Measurements from ENCODE around the gene TEX22. TPM values are rescaled to one million over a fixed set of nuclear protein-coding genes. Genes with fewer than 3 reads are reported as not detected.

The TEX22 gene
- total RNA-seq, 1 experiment from 2014 or later: 0.41 TPM

- in situ Hi-C loops (cut with HindIII; ENCODE audit: low sequenced_read_pairs): no loop called here
- no peak for DNase-seq (ENCODE audit: low spot score)
Measured at GRCh38 chr14:105446971-105447370, 48.6 kb downstream of the TEX22 start.

DNA sequence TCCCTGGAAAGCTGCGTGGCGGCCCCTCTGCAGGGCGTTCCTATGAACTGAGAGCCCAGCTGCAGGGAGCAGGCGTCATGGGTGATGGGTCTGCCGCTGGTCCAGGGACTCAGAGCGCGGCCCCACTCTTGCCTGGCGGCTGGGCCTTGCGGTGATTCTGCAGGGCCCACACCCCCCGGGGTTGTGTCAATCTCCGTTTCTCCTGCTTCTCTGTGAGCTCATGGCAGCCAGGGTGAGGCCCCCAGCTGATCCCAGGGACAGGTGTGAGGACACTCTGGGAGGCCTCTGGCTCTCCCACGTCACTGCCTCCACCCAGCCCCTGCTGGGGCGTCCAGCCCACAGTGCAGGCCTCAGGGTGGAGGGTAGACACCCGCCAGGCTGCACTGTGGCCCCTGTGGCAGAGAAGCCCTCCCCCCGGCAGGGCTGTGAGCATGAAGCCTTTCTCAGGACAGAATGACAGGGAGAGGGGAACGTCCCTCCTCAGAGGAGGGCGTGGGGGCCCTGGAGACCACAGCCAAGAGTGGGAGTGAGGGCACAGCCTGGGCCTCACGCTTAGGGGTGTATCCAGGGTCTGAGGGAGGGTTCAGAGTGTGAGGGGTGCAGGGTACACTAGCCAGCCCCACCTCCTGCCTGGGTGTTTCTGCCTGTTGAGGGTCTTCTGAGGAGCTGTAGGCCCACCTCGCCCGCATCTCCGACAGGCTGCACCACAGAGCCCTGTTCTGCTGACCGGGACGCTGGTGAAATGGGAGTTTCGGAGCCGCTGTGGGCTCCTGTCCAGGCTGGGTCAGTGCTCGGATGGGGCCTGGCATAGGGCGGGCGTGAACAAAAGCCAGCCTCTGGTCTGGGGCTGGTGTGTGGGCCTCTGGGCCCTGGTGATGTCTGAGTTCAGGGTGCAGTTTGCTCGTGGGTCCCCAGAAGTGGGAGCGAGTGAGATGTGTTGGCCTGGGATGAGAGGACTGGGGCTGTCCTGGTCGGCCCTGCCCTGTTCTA is 49.6 kb downstream of the TEX22 start:
- no peak for DNase-seq (ENCODE audit: low spot score)
- in situ Hi-C loops (cut with HindIII; ENCODE audit: low sequenced_read_pairs): no loop called here

DNA sequence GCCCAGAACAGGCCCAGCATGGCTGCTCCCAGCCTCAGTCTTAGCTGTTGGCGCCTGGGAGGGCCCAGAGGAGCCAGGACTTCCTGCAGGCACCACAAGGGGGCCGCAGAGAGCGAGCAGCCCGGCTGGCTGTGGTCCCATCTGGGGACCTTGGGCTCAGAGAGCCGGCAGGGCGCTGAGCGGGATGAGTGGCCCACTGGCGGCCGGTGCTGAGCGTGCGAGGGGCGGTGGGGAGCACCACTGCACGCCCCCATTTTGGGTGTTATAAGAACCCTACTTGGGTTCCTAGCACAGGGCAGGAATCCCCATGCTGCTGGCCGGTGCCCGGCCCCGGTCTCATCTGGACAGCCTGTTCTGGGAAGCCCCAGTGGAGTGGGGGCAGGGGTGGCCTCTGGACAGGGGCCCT is 50.4 kb downstream of the TEX22 start:
- peak; percentile 66 for DNase-seq (ENCODE audit: low spot score)

GRCh38 chr14:105449276-105450122 is 51.2 kb downstream of the TEX22 start:
- in situ Hi-C loops (cut with HindIII; ENCODE audit: low sequenced_read_pairs): no loop called here
- DNase-seq (ENCODE audit: low spot score): no peak

More for the DNA sequence above, 50.4 kb downstream of the TEX22 start:
- in situ Hi-C loops (cut with HindIII; ENCODE audit: low sequenced_read_pairs): no loop called here

- DNase-seq (ENCODE audit: low spot score): no peak
- in situ Hi-C loops (cut with HindIII; ENCODE audit: low sequenced_read_pairs): no loop called here
Measured at GRCh38 chr14:105450123-105450505, 51.8 kb downstream of the TEX22 start.

- no peak for DNase-seq (ENCODE audit: low spot score)
- in situ Hi-C loops (cut with HindIII; ENCODE audit: low sequenced_read_pairs): no loop called here
Measured at GRCh38 chr14:105450864-105451720, 52.8 kb downstream of the TEX22 start.

DNA sequence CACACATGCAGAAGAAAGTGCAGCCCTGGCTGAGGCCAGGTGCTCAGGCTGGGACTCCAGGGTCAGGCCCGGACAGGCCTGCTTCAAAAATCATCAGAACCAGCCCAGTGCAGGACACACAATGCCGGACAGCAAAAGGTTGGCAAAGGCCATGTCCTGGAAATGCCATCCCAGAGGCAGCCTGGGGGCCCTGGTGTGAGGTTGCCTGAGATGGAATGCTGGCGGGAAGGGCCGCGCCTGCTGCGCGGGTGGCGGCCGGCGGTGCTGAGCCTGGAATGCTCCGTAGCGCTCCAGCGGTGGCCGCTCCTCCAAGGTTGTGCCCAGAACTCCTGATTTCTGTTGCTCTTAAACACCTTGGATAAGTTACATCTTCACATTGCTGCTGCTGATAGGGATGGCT is 54.6 kb downstream of the TEX22 start:
- DNase-seq (ENCODE audit: low spot score): no peak
- in situ Hi-C loops (cut with HindIII; ENCODE audit: low sequenced_read_pairs): no loop called here

DNA sequence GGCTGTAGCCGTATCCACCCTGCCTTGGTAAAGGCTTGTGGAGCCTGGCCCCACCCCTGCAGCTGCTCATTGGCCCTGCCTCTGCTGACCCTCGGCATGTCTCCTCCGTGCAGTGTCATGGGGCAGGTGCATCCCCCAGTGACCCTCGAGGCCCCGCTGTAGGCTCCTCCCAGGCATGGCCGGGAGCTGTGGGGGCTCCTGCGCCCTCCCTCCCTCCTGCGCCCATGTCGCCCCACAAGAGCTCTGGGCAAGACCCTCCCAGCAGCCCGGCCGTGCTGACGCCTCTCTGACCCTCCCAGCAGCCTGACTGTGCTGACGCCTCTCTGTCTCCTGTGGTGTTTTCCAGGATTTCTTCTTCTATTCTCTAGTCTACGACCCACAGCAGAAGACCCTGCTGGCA is 55.5 kb downstream of the TEX22 start:
- no peak for DNase-seq (ENCODE audit: low spot score)
- in situ Hi-C loops (cut with HindIII; ENCODE audit: low sequenced_read_pairs): no loop called here

DNA sequence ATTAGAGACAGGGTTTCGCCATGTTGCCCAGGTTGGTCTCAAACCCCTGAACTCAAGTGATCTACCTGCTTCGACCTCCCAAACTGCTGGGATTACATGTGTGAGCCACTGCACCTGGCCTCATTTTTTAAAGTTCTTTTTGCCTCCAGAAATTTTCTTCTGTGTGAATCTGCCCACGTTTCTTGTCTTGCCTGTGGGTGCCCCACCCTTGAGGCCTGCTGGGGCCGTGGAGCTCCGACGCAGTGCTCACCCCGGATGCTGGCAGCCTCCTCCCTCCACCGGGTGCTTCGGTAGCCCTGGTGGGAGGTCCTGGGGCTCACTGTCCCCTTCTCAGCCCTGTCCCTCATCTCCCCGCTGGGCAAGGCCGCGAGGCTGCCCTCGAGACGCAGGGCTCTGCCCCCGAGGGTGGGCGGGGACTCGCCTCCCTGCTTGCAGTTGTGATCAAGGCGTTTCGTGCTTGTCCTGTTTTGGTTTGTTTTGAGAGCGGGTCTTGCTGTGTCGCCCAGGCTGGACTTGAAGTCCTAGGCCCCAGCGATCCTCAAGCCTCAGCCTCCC is 56.8 kb downstream of the TEX22 start:
- in situ Hi-C loops (cut with HindIII; ENCODE audit: low sequenced_read_pairs): no loop called here
- DNase-seq (ENCODE audit: low spot score): no peak

DNA sequence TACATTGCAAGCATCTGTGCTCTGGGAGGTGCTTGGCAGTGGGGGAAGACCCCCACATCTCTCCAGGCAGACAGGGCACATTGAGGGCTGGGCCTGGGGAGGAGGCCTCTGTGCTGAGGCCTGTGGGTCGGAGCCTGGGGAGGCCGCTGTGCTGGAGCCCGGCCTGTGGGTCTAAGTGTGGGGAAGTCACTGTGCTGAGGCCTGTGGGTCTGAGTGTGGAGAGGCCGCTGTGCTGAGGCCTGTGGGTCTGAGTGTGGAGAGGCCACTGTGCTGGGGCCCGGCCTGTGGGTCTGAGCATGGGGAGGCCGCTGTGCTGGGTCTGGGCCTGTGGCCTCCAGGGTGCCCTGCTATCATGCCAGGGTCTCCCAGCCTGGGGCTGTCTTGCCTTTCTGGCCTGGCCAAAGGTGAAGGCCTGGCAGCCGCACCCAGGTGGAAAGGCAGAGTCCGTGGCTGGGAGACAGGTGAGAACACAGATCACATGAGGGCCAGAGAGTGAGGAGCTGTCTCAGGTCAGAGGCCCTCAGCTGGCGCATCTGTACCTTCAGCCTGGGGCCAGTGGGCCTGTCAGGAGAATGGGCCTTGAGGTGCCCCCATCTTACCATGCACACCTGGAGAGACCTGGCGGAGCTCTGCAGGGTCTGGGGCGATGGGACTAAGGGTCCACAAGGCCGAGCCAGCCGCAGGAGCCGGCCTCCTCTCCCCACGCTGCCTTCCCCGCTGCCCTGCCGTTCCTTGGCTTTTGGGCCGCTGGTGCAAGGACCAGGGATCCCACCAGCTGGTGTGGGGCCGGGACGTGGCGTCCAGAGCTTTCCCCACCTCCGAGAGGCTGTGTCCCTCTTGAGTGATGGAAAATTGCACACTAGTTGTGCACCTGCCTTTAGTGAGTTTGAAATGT is 57.7 kb downstream of the TEX22 start:
- in situ Hi-C loops (cut with HindIII; ENCODE audit: low sequenced_read_pairs): no loop called here
- DNase-seq (ENCODE audit: low spot score): no peak

GRCh38 chr14:105456736-105457617 is 58.6 kb downstream of the TEX22 start:
- no peak for DNase-seq (ENCODE audit: low spot score)
- in situ Hi-C loops (cut with HindIII; ENCODE audit: low sequenced_read_pairs): no loop called here

GRCh38 chr14:105458010-105458409 is 59.7 kb downstream of the TEX22 start:
- DNase-seq (ENCODE audit: low spot score): no peak
- in situ Hi-C loops (cut with HindIII; ENCODE audit: low sequenced_read_pairs): no loop called here

- no peak for DNase-seq (ENCODE audit: low spot score)
- in situ Hi-C loops (cut with HindIII; ENCODE audit: low sequenced_read_pairs): no loop called here
Measured at GRCh38 chr14:105458571-105458970, 60.2 kb downstream of the TEX22 start.

DNA sequence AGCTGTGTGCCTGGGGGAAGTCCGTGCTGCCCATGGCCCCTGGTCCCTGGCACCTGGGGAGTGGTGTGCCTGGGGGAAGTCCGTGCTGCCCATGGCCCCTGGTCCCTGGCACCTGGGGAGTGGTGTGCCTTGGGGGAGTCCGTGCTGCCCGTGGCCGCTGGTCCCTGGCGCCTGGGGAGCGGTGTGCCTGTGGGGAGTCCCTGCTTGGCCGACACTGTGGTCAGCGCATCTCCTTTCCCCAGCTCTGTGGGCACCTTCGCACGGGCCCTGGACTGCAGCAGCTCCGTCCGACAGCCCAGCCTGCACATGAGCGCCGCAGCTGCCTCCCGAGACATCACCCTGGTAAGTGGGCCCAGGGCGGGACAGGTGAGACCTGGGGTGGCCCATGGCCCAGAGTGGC is 61.8 kb downstream of the TEX22 start:
- in situ Hi-C loops (cut with HindIII; ENCODE audit: low sequenced_read_pairs): no loop called here

DNA sequence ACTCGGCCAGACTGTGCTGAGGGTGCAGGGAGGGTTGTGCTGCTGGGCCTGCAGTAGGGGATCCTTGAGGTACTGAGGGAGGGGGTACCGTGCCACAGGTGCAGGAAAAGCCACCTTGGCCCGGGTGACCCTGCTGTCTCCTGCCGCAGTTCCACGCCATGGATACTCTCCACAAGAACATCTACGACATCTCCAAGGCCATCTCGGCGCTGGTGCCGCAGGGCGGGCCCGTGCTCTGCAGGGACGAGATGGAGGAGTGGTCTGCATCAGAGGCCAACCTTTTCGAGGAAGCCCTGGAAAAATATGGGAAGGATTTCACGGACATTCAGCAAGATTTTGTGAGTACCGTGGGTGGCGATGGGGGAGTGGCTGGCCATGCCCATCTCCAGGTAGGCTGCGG is 62.3 kb downstream of the TEX22 start:
- in situ Hi-C loops (cut with HindIII; ENCODE audit: low sequenced_read_pairs): no loop called here
- DNase-seq (ENCODE audit: low spot score): no peak

More for the DNA sequence above, 61.8 kb downstream of the TEX22 start:
- no peak for DNase-seq (ENCODE audit: low spot score)

- in situ Hi-C loops (cut with HindIII; ENCODE audit: low sequenced_read_pairs): no loop called here
- no peak for DNase-seq (ENCODE audit: low spot score)
Measured at GRCh38 chr14:105461903-105462302, 63.6 kb downstream of the TEX22 start.

Data from G401 (cell line).